HEK293 (cell line): ENCODE results near the gene GMEB2.

Source experiments
- CTCF ChIP-seq: fragments of 450-650 bp; formaldehyde crosslinking; IDR thresholded peaks from 2 replicates; pipeline ENCODE4 v1.5.1; 2016; ENCODE audit warnings: missing biosample characterization, missing genetic modification characterization
- PRDM6 ChIP-seq: fragments of 450-650 bp; formaldehyde crosslinking; IDR thresholded peaks from 2 replicates; pipeline ENCODE4 v1.5.1; 2017; ENCODE audit warnings: missing biosample characterization, missing genetic modification characterization
- SCRT2 ChIP-seq: fragments of 450-650 bp; formaldehyde crosslinking; IDR thresholded peaks from 2 replicates; pipeline ENCODE4 v1.5.1; 2016; ENCODE audit warnings: missing biosample characterization, missing genetic modification characterization
- TCF7L2 ChIP-seq: IDR thresholded peaks from 2 replicates; pipeline ENCODE4 v1.6.1; 2011; ENCODE audit warnings: low read depth, mild to moderate bottlenecking, inconsistent platforms, low read length, moderate library complexity, borderline replicate concordance
- ZBTB1 ChIP-seq: fragments of 450-650 bp; formaldehyde crosslinking; IDR thresholded peaks from 2 replicates; pipeline ENCODE4 v1.5.1; 2016; ENCODE audit warnings: missing biosample characterization, missing genetic modification characterization
- ZBTB49 ChIP-seq: fragments of 450-650 bp; formaldehyde crosslinking; IDR thresholded peaks from 2 replicates; pipeline ENCODE4 v1.5.1; 2016; ENCODE audit warnings: missing biosample characterization, missing genetic modification characterization, low read depth
- ZNF274 ChIP-seq, 2 experiments: fragments of 200-500 bp in 1 of 2; fragments of 450-650 bp in 1 of 2; sonication (Bioruptor generic) in 1 of 2; formaldehyde crosslinking in 1 of 2; IDR thresholded peaks; 2 replicates each; pipeline versions ENCODE4 v1.5.1 to v1.6.1; 2014 to 2016; ENCODE audit warnings: borderline replicate concordance in 1 of 2, inconsistent platforms in 1 of 2, low read length in 1 of 2, missing biosample characterization in 1 of 2, missing genetic modification characterization in 1 of 2
- ZNF416 ChIP-seq: fragments of 450-650 bp; formaldehyde crosslinking; IDR thresholded peaks from 2 replicates; pipeline ENCODE4 v1.5.1; 2016; ENCODE audit warnings: missing biosample characterization, missing genetic modification characterization
- ZNF423 ChIP-seq: fragments of 450-650 bp; formaldehyde crosslinking; IDR thresholded peaks from 2 replicates; pipeline ENCODE4 v1.5.1; 2016; ENCODE audit warnings: missing biosample characterization, missing genetic modification characterization
- TF ChIP-seq, protein P1 (sequence below): fragments of 450-650 bp; formaldehyde crosslinking; IDR thresholded peaks from 2 replicates; pipeline ENCODE4 v1.5.1; 2016; ENCODE audit warnings: missing biosample characterization, missing genetic modification characterization

DNA sequence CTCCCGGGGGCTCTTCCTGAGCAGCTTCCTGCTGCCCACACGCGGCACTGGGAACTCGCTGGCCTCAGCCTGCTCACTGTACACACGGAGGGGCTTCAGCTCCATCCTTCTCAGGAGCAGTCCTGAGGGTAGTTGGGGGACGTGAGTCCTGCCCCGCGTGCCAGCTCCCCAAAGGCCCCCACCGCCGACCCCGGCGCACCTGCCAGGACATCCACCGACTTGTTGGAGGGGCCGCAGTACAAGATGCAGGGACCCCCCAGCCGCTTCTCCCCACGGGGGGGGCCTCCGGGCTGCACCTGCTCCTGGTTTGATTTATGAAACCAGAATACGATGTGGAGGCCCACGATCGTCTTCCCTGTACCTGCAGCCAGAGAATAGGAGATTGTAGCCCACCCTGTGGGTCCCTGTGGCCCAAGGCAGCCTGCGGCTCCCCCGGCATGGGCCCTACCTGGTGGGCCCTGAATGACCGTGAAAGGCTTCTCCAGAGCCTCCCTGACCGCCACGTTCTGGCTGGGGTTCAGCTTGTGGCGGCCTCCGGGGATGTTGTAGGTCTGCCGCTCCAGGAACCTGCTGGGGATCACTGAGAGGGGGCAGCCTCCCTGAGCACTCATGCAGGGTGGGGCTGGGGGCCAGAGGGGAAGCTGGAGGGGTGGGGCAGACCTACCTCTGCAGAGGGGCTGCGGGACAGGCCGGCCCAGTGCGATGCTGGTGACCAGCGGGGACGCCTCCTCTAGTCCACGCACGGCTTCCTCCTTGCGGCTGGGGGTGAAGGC lies 65.1 kb downstream of the GMEB2 start:
- TF ChIP-seq TCF7L2 (no peak), ZBTB1 (tag by site-specific recombination) (no peak), PRDM6 (no peak), ZBTB49 (tag by site-specific recombination) (no peak), CTCF (tag by site-specific recombination) (no peak), SCRT2 (no peak), ZNF274 (IDR thresholded peaks at IDR 0.05; ENCODE audit: low read length) (no peak), ZNF274 (tag by site-specific recombination; IDR thresholded peaks at IDR 0.05; ENCODE audit: borderline replicate concordance) (no peak), ZNF416 (tag by site-specific recombination) (no peak), ZNF423 (no peak)
- TF ChIP-seq, protein P1, sequence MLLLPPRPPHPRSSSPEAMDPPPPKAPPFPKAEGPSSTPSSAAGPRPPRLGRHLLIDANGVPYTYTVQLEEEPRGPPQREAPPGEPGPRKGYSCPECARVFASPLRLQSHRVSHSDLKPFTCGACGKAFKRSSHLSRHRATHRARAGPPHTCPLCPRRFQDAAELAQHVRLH = no peak
